WTC11 (cell line): Measurements from ENCODE around the gene PPP1CA.

Experiments
- CTCF ChIP-seq: fragments of 200-600 bp; IDR thresholded peaks from 2 replicates; pipeline ENCODE4 v1.8.0; 2022; ENCODE audit warnings: antibody characterized with exemption
- E2F1 ChIP-seq: sonication (generic); formaldehyde crosslinking; IDR thresholded peaks from 2 replicates; pipeline ENCODE4 v1.8.0; 2022; ENCODE audit warnings: mild to moderate bottlenecking, missing genetic modification reagents
- NR3C1 ChIP-seq: sonication (generic); formaldehyde crosslinking; conservative IDR thresholded peaks from 2 replicates; pipeline ENCODE4 v1.8.1; 2023; ENCODE audit warnings: low read depth, mild to moderate bottlenecking, missing genetic modification reagents
- TF ChIP-seq, protein P1 (sequence below): sonication (generic); formaldehyde crosslinking; IDR thresholded peaks from 2 replicates; pipeline ENCODE4 v1.8.1; 2022; ENCODE audit warnings: low read depth, missing genetic modification reagents, borderline replicate concordance

GRCh38 chr11:67369275-67369674, 32.4 kb downstream of the PPP1CA start:
- TF ChIP-seq, protein P1, sequence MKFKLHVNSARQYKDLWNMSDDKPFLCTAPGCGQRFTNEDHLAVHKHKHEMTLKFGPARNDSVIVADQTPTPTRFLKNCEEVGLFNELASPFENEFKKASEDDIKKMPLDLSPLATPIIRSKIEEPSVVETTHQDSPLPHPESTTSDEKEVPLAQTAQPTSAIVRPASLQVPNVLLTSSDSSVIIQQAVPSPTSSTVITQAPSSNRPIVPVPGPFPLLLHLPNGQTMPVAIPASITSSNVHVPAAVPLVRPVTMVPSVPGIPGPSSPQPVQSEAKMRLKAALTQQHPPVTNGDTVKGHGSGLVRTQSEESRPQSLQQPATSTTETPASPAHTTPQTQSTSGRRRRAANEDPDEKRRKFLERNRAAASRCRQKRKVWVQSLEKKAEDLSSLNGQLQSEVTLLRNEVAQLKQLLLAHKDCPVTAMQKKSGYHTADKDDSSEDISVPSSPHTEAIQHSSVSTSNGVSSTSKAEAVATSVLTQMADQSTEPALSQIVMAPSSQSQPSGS, result no peak
- TF ChIP-seq NR3C1 (CRISPR knock-in tag) (no peak), E2F1 (CRISPR knock-in tag) (no peak), CTCF (no peak)
